ENCODE measurements around the gene SCD5.

DNA sequence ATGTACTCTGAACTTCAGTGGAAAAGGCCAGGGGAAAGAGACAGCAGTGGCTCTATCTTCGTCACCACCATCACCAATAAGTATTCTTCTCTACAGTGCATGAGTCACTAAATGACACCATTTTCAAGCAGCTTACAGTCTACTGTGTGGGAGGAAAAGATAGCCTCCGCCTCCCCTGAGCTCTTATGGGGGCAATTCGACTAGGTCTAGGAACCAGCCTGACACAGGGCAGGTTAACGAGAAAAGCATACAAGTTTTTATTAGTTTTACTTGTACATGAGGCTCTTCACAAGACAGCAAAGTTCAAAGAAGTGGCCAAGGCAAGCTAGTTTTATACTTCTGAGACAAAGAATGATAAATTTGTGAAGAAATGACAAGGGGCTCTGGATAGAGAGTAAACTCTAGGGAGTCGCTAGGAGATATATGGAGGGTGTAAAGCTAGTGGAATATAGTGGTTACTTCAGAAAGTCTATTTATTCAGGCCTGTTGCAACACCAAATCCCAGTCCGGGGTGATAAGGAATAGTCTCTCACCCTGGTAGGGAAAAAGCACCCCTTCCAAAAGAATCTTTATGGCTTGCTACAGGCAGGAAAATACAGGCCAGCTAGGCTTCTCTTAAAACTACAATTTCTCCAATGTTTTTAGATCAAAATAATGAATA, 49.7 kb downstream of the SCD5 start:
- TF ChIP-seq POLR2AphosphoS5 (IDR thresholded peaks at IDR 0.05; ENCODE audit: low read depth, low read length) (no peak), TAF1 (IDR thresholded peaks at IDR 0.05; ENCODE audit: borderline replicate concordance, insufficient read depth, low read length) (no peak), SIN3A (IDR thresholded peaks at IDR 0.05; ENCODE audit: borderline replicate concordance, insufficient read depth, low read length) (no peak), FOXP2 (optimal IDR thresholded peaks at IDR 0.05; ENCODE audit: borderline replicate concordance, extremely low read depth, extremely low read length, insufficient read depth) (no peak)
- TF ChIP-seq, protein P1, sequence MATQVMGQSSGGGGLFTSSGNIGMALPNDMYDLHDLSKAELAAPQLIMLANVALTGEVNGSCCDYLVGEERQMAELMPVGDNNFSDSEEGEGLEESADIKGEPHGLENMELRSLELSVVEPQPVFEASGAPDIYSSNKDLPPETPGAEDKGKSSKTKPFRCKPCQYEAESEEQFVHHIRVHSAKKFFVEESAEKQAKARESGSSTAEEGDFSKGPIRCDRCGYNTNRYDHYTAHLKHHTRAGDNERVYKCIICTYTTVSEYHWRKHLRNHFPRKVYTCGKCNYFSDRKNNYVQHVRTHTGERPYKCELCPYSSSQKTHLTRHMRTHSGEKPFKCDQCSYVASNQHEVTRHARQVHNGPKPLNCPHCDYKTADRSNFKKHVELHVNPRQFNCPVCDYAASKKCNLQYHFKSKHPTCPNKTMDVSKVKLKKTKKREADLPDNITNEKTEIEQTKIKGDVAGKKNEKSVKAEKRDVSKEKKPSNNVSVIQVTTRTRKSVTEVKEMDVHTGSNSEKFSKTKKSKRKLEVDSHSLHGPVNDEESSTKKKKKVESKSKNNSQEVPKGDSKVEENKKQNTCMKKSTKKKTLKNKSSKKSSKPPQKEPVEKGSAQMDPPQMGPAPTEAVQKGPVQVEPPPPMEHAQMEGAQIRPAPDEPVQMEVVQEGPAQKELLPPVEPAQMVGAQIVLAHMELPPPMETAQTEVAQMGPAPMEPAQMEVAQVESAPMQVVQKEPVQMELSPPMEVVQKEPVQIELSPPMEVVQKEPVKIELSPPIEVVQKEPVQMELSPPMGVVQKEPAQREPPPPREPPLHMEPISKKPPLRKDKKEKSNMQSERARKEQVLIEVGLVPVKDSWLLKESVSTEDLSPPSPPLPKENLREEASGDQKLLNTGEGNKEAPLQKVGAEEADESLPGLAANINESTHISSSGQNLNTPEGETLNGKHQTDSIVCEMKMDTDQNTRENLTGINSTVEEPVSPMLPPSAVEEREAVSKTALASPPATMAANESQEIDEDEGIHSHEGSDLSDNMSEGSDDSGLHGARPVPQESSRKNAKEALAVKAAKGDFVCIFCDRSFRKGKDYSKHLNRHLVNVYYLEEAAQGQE (IDR thresholded peaks at IDR 0.05; ENCODE audit: insufficient read depth in 1 of 2, low read depth in 2 of 2, low read length in 2 of 2), result no peak

All from PFSK-1 (cell line).